MCF 10A (cell line): ENCODE measurements around the gene ARHGAP22. TPM values are rescaled to one million over a fixed set of nuclear protein-coding genes. Genes with fewer than 3 reads are reported as not detected.

Source experiments
- BruUV-seq: library from RNA; stranded (reverse); fragments of 400-500 nt; replicated peaks from 2 replicates; lab custom pipeline; 2021; lab: Mats Ljungman, UMichigan
- CTCF ChIA-PET: fragments of 300-600 bp; sonication (Branson Sonifier 250); formaldehyde crosslinking; extraction: SDS; loops from one replicate; lab custom pipeline; 2021; ENCODE audit warnings: antibody characterized with exemption, inconsistent platforms; lab: Yijun Ruan, JAX
- POLR2A ChIA-PET: fragments of 300-600, 350-650 bp; sonication (Branson Sonifier 250); formaldehyde crosslinking; extraction: SDS; loops from one replicate; lab custom pipeline; 2020; ENCODE audit warnings: antibody characterized with exemption, inconsistent platforms; lab: Yijun Ruan, JAX
- DNase-seq: peaks from one replicate; pipeline ENCODE4 v3.0.0-alpha.2; 2018; ENCODE audit not compliant: unreplicated experiment
- H3K27ac Mint-ChIP-seq: one replicate; pipeline ENCODE4 v1.8.0; 2022; ENCODE audit warnings: mild to moderate bottlenecking, low read depth, mixed read lengths; ENCODE audit not compliant: unreplicated experiment
- H3K27me3 Mint-ChIP-seq: one replicate; pipeline ENCODE4 v1.8.0; 2022; ENCODE audit warnings: mixed read lengths; ENCODE audit not compliant: insufficient read depth, unreplicated experiment
- H3K36me3 Mint-ChIP-seq: one replicate; pipeline ENCODE4 v1.8.0; 2022; ENCODE audit warnings: mild to moderate bottlenecking, moderate library complexity, mixed read lengths; ENCODE audit not compliant: insufficient read depth, unreplicated experiment
- H3K4me1 Mint-ChIP-seq: one replicate; pipeline ENCODE4 v1.8.0; 2022; ENCODE audit warnings: mixed read lengths; ENCODE audit not compliant: insufficient read depth, unreplicated experiment
- H3K4me3 Mint-ChIP-seq: one replicate; pipeline ENCODE4 v1.8.0; 2022; ENCODE audit warnings: mild to moderate bottlenecking, moderate library complexity, mixed read lengths; ENCODE audit not compliant: unreplicated experiment
- H3K9me3 Mint-ChIP-seq: one replicate; pipeline ENCODE4 v1.8.0; 2022; ENCODE audit warnings: mixed read lengths; ENCODE audit not compliant: unreplicated experiment
- CTCF ChIP-seq: fragments of 200-600 bp; IDR thresholded peaks from one replicate; pipeline ENCODE4 v1.8.0; 2022; ENCODE audit warnings: antibody characterized with exemption, mild to moderate bottlenecking; ENCODE audit not compliant: unreplicated experiment
- intact Hi-C: fragments of 100-400 bp; cut with micrococcal nuclease; formaldehyde crosslinking; loops from 2 replicates; pipeline ENCODE4 v1.14.1; 2022
- total RNA-seq: library from RNA; stranded (reverse); gene quantifications from 2 replicates; pipeline ENCODE4 v1.2.3, GENCODE V29; 2022

The ARHGAP22 gene
- total RNA-seq, 1 experiment from 2014 or later, result 6.3 TPM

GRCh38 chr10:48527756-48528155, 77.1 kb downstream of the ARHGAP22 start:
- TF ChIP-seq CTCF, result no peak
- Mint-ChIP-seq H3K27ac (no peak overlapping the region), H3K9me3 (peaks cover 9% of the 10 kb centered on the region), H3K4me3 (no peak overlapping the region), H3K27me3 (no peaks in the 10 kb centered on the region), H3K36me3 (no peaks in the 10 kb centered on the region), H3K4me1 (no peaks in the 10 kb centered on the region)
- DNase-seq, result no peak
- BruUV-seq, result no TSS peak
- POLR2A ChIA-PET, result interaction anchor here (0.6 kb wide), 1 partner anchor 312 kb away, joined by 3 read pairs; no protein-coding TSS in a partner anchor
- intact Hi-C loops, result no loop called here
- CTCF ChIA-PET, result interaction anchor here (1.1 to 1.4 kb wide), 2 partner anchors 129 to 164 kb away, joined by 4 to 5 read pairs; no protein-coding TSS in a partner anchor

- H3K36me3 Mint-ChIP-seq, result no peaks in the 10 kb centered on the region
- H3K27ac Mint-ChIP-seq, result no peak overlapping the region
- peaks cover 9% of the 10 kb centered on the region for H3K9me3 Mint-ChIP-seq
- TF ChIP-seq CTCF, result no peak
- DNase-seq, result no peak
- no peak overlapping the region for H3K4me3 Mint-ChIP-seq
- CTCF ChIA-PET, result interaction anchor here (1.1 to 1.4 kb wide), 2 partner anchors 130 to 163 kb away, joined by 4 to 5 read pairs; no protein-coding TSS in a partner anchor
- BruUV-seq, result no TSS peak
- no peaks in the 10 kb centered on the region for H3K4me1 Mint-ChIP-seq
- no peaks in the 10 kb centered on the region for H3K27me3 Mint-ChIP-seq
- intact Hi-C loops, result no loop called here
- POLR2A ChIA-PET, result no interaction called here
Measured at GRCh38 chr10:48526846-48527505, 77.9 kb downstream of the ARHGAP22 start.

GRCh38 chr10:48526011-48526821, 78.7 kb downstream of the ARHGAP22 start:
- Mint-ChIP-seq H3K4me1 (no peaks in the 10 kb centered on the region), H3K27me3 (no peaks in the 10 kb centered on the region), H3K9me3 (peaks cover 9% of the 10 kb centered on the region), H3K36me3 (no peaks in the 10 kb centered on the region), H3K4me3 (no peak overlapping the region), H3K27ac (no peak overlapping the region)
- POLR2A ChIA-PET, result no interaction called here
- no peak for DNase-seq
- no peak for TF ChIP-seq CTCF
- CTCF ChIA-PET, result interaction anchor here (0.5 to 1.1 kb wide), 2 partner anchors 57 to 341 kb away, joined by 3 read pairs; no protein-coding TSS in a partner anchor
- no TSS peak for BruUV-seq
- intact Hi-C loops, result no loop called here

- no peak for TF ChIP-seq CTCF
- ChIA-PET POLR2A (no interaction called here), CTCF (interaction anchor here (0.7 to 1.1 kb wide), 4 partner anchors 56 to 359 kb away, joined by 3 to 5 read pairs (median 3); no protein-coding TSS in a partner anchor)
- no peaks in the 10 kb centered on the region for H3K27me3 Mint-ChIP-seq
- intact Hi-C loops, result no loop called here
- BruUV-seq, result no TSS peak
- no peak overlapping the region for H3K27ac Mint-ChIP-seq
- H3K4me1 Mint-ChIP-seq, result no peaks in the 10 kb centered on the region
- no peak overlapping the region for H3K4me3 Mint-ChIP-seq
- H3K36me3 Mint-ChIP-seq, result no peaks in the 10 kb centered on the region
- H3K9me3 Mint-ChIP-seq, result peaks cover 9% of the 10 kb centered on the region
- no peak for DNase-seq
Measured at GRCh38 chr10:48525113-48525512, 79.8 kb downstream of the ARHGAP22 start.
